GM23338 (cell line): Measurements from ENCODE around the gene BLACAT1. TPM values are rescaled to one million over a fixed set of nuclear protein-coding genes. Genes with fewer than 3 reads are reported as not detected.
A peak's percentile ranks its signal among the peaks of the same experiment; 100 is the strongest.

Source experiments
- ATAC-seq: fragments of 200-7000 bp; cut with Tn5 transposase; 3 replicates; pipeline ENCODE4 v1.9.1; 2020
- DNase-seq: peaks from one replicate; pipeline ENCODE4 v3.0.0-alpha.2; 2015; ENCODE audit warnings: low spot score
- H2AFZ ChIP-seq: fragments of 200-600 bp; sonication (generic); 2 replicates; pipeline ENCODE4 v1.8.0; 2016; ENCODE audit warnings: antibody characterized with exemption, mild to moderate bottlenecking, moderate library complexity
- H3F3A ChIP-seq: fragments of 200-600 bp; sonication (generic); replicated peaks from 2 replicates; pipeline ENCODE4 v1.8.0; 2017; ENCODE audit warnings: antibody characterized with exemption, mixed run types, low read depth
- H3K27ac ChIP-seq: fragments of 200-600 bp; sonication (generic); 2 replicates; pipeline ENCODE4 v1.6.1; 2016; ENCODE audit warnings: low read depth
- H3K27me3 ChIP-seq: fragments of 200-600 bp; sonication (generic); 2 replicates; pipeline ENCODE4 v1.8.0; 2016; ENCODE audit warnings: mild to moderate bottlenecking, mixed run types, moderate library complexity; ENCODE audit not compliant: insufficient read depth
- H3K36me3 ChIP-seq: fragments of 200-600 bp; sonication (generic); 2 replicates; pipeline ENCODE4 v1.8.0; 2016; ENCODE audit warnings: mild to moderate bottlenecking; ENCODE audit not compliant: insufficient read depth
- H3K4me1 ChIP-seq: fragments of 200-600 bp; sonication (generic); 2 replicates; pipeline ENCODE4 v1.8.0; 2016; ENCODE audit warnings: mild to moderate bottlenecking, moderate library complexity; ENCODE audit not compliant: insufficient read depth
- H3K4me2 ChIP-seq: fragments of 200-600 bp; sonication (generic); 2 replicates; pipeline ENCODE4 v1.7.1; 2017; ENCODE audit warnings: mixed run types
- H3K4me3 ChIP-seq: fragments of 200-600 bp; sonication (generic); 2 replicates; pipeline ENCODE4 v1.6.1; 2016; ENCODE audit warnings: mixed run types
- H3K79me2 ChIP-seq: fragments of 200-600 bp; sonication (generic); replicated peaks from 2 replicates; pipeline ENCODE4 v1.8.0; 2017; ENCODE audit warnings: mild to moderate bottlenecking; ENCODE audit not compliant: insufficient read depth
- H3K9me2 ChIP-seq: fragments of 200-600 bp; sonication (generic); 2 replicates; pipeline ENCODE4 v1.8.0; 2017; ENCODE audit not compliant: insufficient read depth
- H4K20me1 ChIP-seq: fragments of 200-600 bp; sonication (generic); replicated peaks from 2 replicates; pipeline ENCODE4 v1.8.0; 2017; ENCODE audit warnings: mild to moderate bottlenecking; ENCODE audit not compliant: insufficient read depth
- H3K27ac Mint-ChIP-seq: 2 replicates; pipeline ENCODE4 v1.8.0; 2020; ENCODE audit warnings: inconsistent platforms, mild to moderate bottlenecking, moderate library complexity, mixed read lengths
- H3K27me3 Mint-ChIP-seq: 3 replicates; pipeline ENCODE4 v1.8.0; 2022; ENCODE audit warnings: low read depth, mild to moderate bottlenecking, moderate library complexity, mixed read lengths, inconsistent platforms; ENCODE audit not compliant: insufficient read depth, poor library complexity
- H3K36me3 Mint-ChIP-seq: 3 replicates; pipeline ENCODE4 v1.8.0; 2021; ENCODE audit warnings: low read depth, mild to moderate bottlenecking, inconsistent platforms, moderate library complexity, mixed read lengths
- H3K4me1 Mint-ChIP-seq: 3 replicates; pipeline ENCODE4 v1.8.0; 2020; ENCODE audit warnings: mild to moderate bottlenecking, inconsistent platforms, mixed read lengths
- H3K4me3 Mint-ChIP-seq: 3 replicates; pipeline ENCODE4 v1.8.0; 2021; ENCODE audit warnings: moderate library complexity, mild to moderate bottlenecking, inconsistent platforms, mixed read lengths
- H3K9me3 Mint-ChIP-seq: 3 replicates; pipeline ENCODE4 v1.8.0; 2020; ENCODE audit warnings: moderate library complexity, mild to moderate bottlenecking, inconsistent platforms, mixed read lengths
- CREB1 ChIP-seq: fragments of 250-450 bp; sonication (Bioruptor Pico); IDR thresholded peaks from 2 replicates; pipeline ENCODE4 v1.5.0; 2020; ENCODE audit warnings: low read depth, mild to moderate bottlenecking, moderate library complexity
- EZH2 ChIP-seq: fragments of 200-600 bp; sonication (generic); IDR thresholded peaks from one replicate; pipeline ENCODE4 v1.8.0; 2017; ENCODE audit warnings: antibody characterized with exemption, mild to moderate bottlenecking, low read depth; ENCODE audit not compliant: unreplicated experiment
- EZH2phosphoT487 ChIP-seq: fragments of 200-600 bp; sonication (generic); IDR thresholded peaks from one replicate; pipeline ENCODE4 v1.8.1; 2018; ENCODE audit warnings: antibody characterized with exemption; ENCODE audit not compliant: unreplicated experiment
- JUNB ChIP-seq: IDR thresholded peaks from one replicate; pipeline ENCODE4 v1.6.1; 2016; ENCODE audit warnings: antibody characterized with exemption; ENCODE audit not compliant: unreplicated experiment
- NANOG ChIP-seq: IDR thresholded peaks from 2 replicates; pipeline ENCODE4 v1.6.1; 2016; ENCODE audit warnings: antibody characterized with exemption, borderline replicate concordance
- POLR2AphosphoS5 ChIP-seq: IDR thresholded peaks from 2 replicates; pipeline ENCODE4 v1.6.1; 2016; ENCODE audit warnings: antibody characterized with exemption, low read depth
- STAT1 ChIP-seq: IDR thresholded peaks from one replicate; pipeline ENCODE4 v1.6.1; 2016; ENCODE audit warnings: antibody characterized with exemption; ENCODE audit not compliant: unreplicated experiment
- ZNF114 ChIP-seq: fragments of 250-450 bp; sonication (Bioruptor Pico); IDR thresholded peaks from 2 replicates; pipeline ENCODE4 v1.5.0; 2020; ENCODE audit warnings: mild to moderate bottlenecking, moderate library complexity
- ZNF331 ChIP-seq: fragments of 250-450 bp; sonication (Bioruptor Pico); IDR thresholded peaks from 2 replicates; pipeline ENCODE4 v1.5.0; 2020; ENCODE audit warnings: low read depth, mild to moderate bottlenecking, moderate library complexity
- polyA plus RNA-seq: library from polyadenylated mRNA; unstranded; fragments of >200 nt; fragmentation: Nextera tagmentation; extraction: Ambion mirVana; gene quantifications from 2 replicates; pipeline ENCODE4 v1.2.1, GENCODE V29; 2016
- total RNA-seq: library from RNA; depleted of rRNA; stranded (reverse); fragments of >200 nt; shearing (Covaris generic); gene quantifications from 2 replicates; pipeline ENCODE4 v1.2.3, GENCODE V29; 2014
- TF ChIP-seq, protein P1 (sequence below): IDR thresholded peaks from one replicate; pipeline ENCODE4 v1.6.1; 2018; ENCODE audit warnings: antibody characterized with exemption; ENCODE audit not compliant: unreplicated experiment
- TF ChIP-seq, protein P2 (sequence below), 2 experiments: fragments of 200-600 bp in 1 of 2; sonication (generic) in 1 of 2; conservative IDR thresholded peaks; 2 replicates each; pipeline versions ENCODE4 v1.5.1 to v1.6.1; 2016 to 2017; ENCODE audit warnings: antibody characterized with exemption in 2 of 2, low read depth in 2 of 2, mild to moderate bottlenecking in 2 of 2, moderate library complexity in 1 of 2
- TF ChIP-seq, protein P3 (sequence below): fragments of 250-450 bp; sonication (Bioruptor Pico); IDR thresholded peaks from 2 replicates; pipeline ENCODE4 v1.5.0; 2020; ENCODE audit warnings: mild to moderate bottlenecking, moderate library complexity
- TF ChIP-seq, protein P4 (sequence below): IDR thresholded peaks from 2 replicates; pipeline ENCODE4 v1.6.1; 2016; ENCODE audit warnings: antibody characterized with exemption

Gene BLACAT1
- total and polyA plus RNA-seq, 2 experiments from 2014 or later, result 1.6 to 6.2 TPM

DNA sequence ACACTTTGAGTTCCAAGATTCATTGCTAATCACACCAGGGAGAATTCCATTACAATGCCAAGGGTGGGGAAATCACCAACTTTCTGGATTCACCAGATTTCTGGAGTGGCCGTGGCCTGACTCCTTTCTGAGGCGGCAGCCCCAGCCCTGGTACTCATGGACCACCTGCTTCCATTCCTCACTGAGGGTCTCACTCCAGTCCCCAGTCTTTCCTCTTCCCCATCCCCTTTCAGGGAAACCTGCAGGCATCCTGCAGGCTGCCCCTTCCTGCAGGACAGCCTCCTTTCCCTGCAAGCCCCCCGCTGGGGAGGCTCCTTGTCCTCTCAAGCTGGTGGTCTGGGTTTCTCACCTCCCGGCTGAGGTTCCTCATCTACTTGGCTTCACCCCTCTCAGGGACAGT, 35.9 kb upstream of the BLACAT1 start:
- Histone ChIP-seq H2AFZ (no peak overlapping the region; the same call in 1 of the 2 replicates), H3K9me2 (no peaks in the 10 kb centered on the region), H3K79me2 (no peaks in the 10 kb centered on the region), H4K20me1 (no peaks in the 10 kb centered on the region), H3K4me1 (peaks cover 22% of the 10 kb centered on the region; the same call in 1 of the 2 replicates), H3F3A (no peaks in the 10 kb centered on the region), H3K27me3 (no peaks in the 10 kb centered on the region), H3K27ac (no peak overlapping the region), H3K4me2 (0 out of 2 replicates have a peak overlapping the region, but pooled peaks have one; percentile 29), H3K36me3 (no peaks in the 10 kb centered on the region), H3K4me3 (no peak overlapping the region)
- TF ChIP-seq CREB1 (CRISPR knock-in tag), result no peak
- TF ChIP-seq ZNF331 (CRISPR knock-in tag), result no peak
- TF ChIP-seq NANOG, result no peak
- TF ChIP-seq POLR2AphosphoS5, result no peak
- TF ChIP-seq STAT1, result no peak
- TF ChIP-seq JUNB, result no peak
- TF ChIP-seq, protein P1, sequence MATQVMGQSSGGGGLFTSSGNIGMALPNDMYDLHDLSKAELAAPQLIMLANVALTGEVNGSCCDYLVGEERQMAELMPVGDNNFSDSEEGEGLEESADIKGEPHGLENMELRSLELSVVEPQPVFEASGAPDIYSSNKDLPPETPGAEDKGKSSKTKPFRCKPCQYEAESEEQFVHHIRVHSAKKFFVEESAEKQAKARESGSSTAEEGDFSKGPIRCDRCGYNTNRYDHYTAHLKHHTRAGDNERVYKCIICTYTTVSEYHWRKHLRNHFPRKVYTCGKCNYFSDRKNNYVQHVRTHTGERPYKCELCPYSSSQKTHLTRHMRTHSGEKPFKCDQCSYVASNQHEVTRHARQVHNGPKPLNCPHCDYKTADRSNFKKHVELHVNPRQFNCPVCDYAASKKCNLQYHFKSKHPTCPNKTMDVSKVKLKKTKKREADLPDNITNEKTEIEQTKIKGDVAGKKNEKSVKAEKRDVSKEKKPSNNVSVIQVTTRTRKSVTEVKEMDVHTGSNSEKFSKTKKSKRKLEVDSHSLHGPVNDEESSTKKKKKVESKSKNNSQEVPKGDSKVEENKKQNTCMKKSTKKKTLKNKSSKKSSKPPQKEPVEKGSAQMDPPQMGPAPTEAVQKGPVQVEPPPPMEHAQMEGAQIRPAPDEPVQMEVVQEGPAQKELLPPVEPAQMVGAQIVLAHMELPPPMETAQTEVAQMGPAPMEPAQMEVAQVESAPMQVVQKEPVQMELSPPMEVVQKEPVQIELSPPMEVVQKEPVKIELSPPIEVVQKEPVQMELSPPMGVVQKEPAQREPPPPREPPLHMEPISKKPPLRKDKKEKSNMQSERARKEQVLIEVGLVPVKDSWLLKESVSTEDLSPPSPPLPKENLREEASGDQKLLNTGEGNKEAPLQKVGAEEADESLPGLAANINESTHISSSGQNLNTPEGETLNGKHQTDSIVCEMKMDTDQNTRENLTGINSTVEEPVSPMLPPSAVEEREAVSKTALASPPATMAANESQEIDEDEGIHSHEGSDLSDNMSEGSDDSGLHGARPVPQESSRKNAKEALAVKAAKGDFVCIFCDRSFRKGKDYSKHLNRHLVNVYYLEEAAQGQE, result no peak
- TF ChIP-seq, protein P2, sequence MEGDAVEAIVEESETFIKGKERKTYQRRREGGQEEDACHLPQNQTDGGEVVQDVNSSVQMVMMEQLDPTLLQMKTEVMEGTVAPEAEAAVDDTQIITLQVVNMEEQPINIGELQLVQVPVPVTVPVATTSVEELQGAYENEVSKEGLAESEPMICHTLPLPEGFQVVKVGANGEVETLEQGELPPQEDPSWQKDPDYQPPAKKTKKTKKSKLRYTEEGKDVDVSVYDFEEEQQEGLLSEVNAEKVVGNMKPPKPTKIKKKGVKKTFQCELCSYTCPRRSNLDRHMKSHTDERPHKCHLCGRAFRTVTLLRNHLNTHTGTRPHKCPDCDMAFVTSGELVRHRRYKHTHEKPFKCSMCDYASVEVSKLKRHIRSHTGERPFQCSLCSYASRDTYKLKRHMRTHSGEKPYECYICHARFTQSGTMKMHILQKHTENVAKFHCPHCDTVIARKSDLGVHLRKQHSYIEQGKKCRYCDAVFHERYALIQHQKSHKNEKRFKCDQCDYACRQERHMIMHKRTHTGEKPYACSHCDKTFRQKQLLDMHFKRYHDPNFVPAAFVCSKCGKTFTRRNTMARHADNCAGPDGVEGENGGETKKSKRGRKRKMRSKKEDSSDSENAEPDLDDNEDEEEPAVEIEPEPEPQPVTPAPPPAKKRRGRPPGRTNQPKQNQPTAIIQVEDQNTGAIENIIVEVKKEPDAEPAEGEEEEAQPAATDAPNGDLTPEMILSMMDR (conservative IDR thresholded peaks at IDR 0.05; ENCODE audit: low read depth in 2 of 2), result no peak
- TF ChIP-seq EZH2phosphoT487, result no peak
- TF ChIP-seq, protein P3, sequence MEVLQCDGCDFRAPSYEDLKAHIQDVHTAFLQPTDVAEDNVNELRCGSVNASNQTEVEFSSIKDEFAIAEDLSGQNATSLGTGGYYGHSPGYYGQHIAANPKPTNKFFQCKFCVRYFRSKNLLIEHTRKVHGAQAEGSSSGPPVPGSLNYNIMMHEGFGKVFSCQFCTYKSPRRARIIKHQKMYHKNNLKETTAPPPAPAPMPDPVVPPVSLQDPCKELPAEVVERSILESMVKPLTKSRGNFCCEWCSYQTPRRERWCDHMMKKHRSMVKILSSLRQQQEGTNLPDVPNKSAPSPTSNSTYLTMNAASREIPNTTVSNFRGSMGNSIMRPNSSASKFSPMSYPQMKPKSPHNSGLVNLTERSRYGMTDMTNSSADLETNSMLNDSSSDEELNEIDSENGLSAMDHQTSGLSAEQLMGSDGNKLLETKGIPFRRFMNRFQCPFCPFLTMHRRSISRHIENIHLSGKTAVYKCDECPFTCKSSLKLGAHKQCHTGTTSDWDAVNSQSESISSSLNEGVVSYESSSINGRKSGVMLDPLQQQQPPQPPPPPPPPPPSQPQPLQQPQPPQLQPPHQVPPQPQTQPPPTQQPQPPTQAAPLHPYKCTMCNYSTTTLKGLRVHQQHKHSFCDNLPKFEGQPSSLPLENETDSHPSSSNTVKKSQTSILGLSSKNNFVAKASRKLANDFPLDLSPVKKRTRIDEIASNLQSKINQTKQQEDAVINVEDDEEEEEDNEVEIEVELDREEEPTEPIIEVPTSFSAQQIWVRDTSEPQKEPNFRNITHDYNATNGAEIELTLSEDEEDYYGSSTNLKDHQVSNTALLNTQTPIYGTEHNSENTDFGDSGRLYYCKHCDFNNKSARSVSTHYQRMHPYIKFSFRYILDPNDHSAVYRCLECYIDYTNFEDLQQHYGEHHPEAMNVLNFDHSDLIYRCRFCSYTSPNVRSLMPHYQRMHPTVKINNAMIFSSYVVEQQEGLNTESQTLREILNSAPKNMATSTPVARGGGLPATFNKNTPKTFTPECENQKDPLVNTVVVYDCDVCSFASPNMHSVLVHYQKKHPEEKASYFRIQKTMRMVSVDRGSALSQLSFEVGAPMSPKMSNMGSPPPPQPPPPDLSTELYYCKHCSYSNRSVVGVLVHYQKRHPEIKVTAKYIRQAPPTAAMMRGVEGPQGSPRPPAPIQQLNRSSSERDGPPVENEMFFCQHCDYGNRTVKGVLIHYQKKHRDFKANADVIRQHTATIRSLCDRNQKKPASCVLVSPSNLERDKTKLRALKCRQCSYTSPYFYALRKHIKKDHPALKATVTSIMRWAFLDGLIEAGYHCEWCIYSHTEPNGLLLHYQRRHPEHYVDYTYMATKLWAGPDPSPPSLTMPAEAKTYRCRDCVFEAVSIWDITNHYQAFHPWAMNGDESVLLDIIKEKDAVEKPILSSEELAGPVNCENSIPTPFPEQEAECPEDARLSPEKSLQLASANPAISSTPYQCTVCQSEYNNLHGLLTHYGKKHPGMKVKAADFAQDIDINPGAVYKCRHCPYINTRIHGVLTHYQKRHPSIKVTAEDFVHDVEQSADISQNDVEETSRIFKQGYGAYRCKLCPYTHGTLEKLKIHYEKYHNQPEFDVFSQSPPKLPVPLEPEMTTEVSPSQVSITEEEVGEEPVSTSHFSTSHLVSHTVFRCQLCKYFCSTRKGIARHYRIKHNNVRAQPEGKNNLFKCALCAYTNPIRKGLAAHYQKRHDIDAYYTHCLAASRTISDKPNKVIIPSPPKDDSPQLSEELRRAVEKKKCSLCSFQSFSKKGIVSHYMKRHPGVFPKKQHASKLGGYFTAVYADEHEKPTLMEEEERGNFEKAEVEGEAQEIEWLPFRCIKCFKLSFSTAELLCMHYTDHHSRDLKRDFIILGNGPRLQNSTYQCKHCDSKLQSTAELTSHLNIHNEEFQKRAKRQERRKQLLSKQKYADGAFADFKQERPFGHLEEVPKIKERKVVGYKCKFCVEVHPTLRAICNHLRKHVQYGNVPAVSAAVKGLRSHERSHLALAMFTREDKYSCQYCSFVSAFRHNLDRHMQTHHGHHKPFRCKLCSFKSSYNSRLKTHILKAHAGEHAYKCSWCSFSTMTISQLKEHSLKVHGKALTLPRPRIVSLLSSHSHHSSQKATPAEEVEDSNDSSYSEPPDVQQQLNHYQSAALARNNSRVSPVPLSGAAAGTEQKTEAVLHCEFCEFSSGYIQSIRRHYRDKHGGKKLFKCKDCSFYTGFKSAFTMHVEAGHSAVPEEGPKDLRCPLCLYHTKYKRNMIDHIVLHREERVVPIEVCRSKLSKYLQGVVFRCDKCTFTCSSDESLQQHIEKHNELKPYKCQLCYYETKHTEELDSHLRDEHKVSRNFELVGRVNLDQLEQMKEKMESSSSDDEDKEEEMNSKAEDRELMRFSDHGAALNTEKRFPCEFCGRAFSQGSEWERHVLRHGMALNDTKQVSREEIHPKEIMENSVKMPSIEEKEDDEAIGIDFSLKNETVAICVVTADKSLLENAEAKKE (CRISPR knock-in tag), result no peak
- TF ChIP-seq EZH2, result no peak
- no peak for TF ChIP-seq ZNF114 (CRISPR knock-in tag)
- TF ChIP-seq, protein P4, sequence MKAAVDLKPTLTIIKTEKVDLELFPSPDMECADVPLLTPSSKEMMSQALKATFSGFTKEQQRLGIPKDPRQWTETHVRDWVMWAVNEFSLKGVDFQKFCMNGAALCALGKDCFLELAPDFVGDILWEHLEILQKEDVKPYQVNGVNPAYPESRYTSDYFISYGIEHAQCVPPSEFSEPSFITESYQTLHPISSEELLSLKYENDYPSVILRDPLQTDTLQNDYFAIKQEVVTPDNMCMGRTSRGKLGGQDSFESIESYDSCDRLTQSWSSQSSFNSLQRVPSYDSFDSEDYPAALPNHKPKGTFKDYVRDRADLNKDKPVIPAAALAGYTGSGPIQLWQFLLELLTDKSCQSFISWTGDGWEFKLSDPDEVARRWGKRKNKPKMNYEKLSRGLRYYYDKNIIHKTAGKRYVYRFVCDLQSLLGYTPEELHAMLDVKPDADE, result no peak
- ATAC-seq (peak; percentile 9), DNase-seq (no peak)
- Mint-ChIP-seq H3K9me3 (no peaks in the 10 kb centered on the region), H3K4me3 (no peak overlapping the region), H3K4me1 (peaks cover 41% of the 10 kb centered on the region), H3K27ac (no peak overlapping the region), H3K36me3 (no peaks in the 10 kb centered on the region), H3K27me3 (peaks cover 33% of the 10 kb centered on the region)
